GM10248 (cell line): ENCODE measurements around the gene PIEZO2.
A peak's percentile ranks its signal among the peaks of the same experiment; 100 is the strongest.

Experiments
- CTCF ChIA-PET: fragments of 300-600 bp; sonication (Branson Sonifier 250); formaldehyde crosslinking; extraction: SDS; loops from one replicate; lab custom pipeline; 2021; ENCODE audit warnings: antibody characterized with exemption; lab: Yijun Ruan, JAX
- POLR2A ChIA-PET: fragments of 350-650 bp; sonication (Branson Sonifier 250); formaldehyde crosslinking; extraction: SDS; loops from one replicate; lab custom pipeline; 2020; ENCODE audit warnings: antibody characterized with exemption; lab: Yijun Ruan, JAX
- DNase-seq: peaks from one replicate; pipeline ENCODE4 v3.0.0; 2012; ENCODE audit errors: extremely low spot score
- CTCF ChIP-seq: IDR thresholded peaks from 2 replicates; pipeline ENCODE4 v1.5.1; 2012; ENCODE audit warnings: mild to moderate bottlenecking, low read depth; ENCODE audit errors: extremely low read depth, missing control alignments, control extremely low read depth

The PIEZO2 gene

GRCh38 chr18:10841203-10841602 lies 308.2 kb downstream of the PIEZO2 start:
- no peak for DNase-seq
- ChIA-PET POLR2A (no interaction called here), CTCF (interaction anchor here (0.9 to 2.5 kb wide), 12 partner anchors 9 to 712 kb away, joined by 3 to 11 read pairs (median 5); no protein-coding TSS in a partner anchor)
- TF ChIP-seq CTCF = no peak

- TF ChIP-seq CTCF = no peak
- no peak for DNase-seq
- ChIA-PET CTCF (interaction anchor here (1.0 to 2.5 kb wide), 10 partner anchors 9 to 314 kb away, joined by 3 to 11 read pairs (median 6); no protein-coding TSS in a partner anchor), POLR2A (no interaction called here)
These were observed 308.6 kb downstream of the PIEZO2 start for GRCh38 chr18:10840743-10841142.

GRCh38 chr18:10839421-10839820 lies 309.9 kb downstream of the PIEZO2 start:
- CTCF ChIA-PET = interaction anchor here (0.7 to 2.5 kb wide), 12 partner anchors 11 to 471 kb away, joined by 3 to 23 read pairs (median 4); no protein-coding TSS in a partner anchor
- TF ChIP-seq CTCF = no peak
- DNase-seq = no peak
- POLR2A ChIA-PET = no interaction called here

GRCh38 chr18:10838553-10838952 lies 310.8 kb downstream of the PIEZO2 start:
- TF ChIP-seq CTCF = no peak
- peak; percentile 30 for DNase-seq
- ChIA-PET POLR2A (no interaction called here), CTCF (interaction anchor here (0.9 to 2.3 kb wide), 7 partner anchors 12 to 325 kb away, joined by 3 to 23 read pairs (median 4); no protein-coding TSS in a partner anchor)

- CTCF ChIA-PET = interaction anchor here (1.1 to 1.9 kb wide), 2 partner anchors 14 to 20 kb away, joined by 3 to 5 read pairs; no protein-coding TSS in a partner anchor
- no peak for TF ChIP-seq CTCF
- POLR2A ChIA-PET = no interaction called here
- DNase-seq = no peak
These were observed 315.1 kb downstream of the PIEZO2 start for GRCh38 chr18:10834128-10834815.

- DNase-seq = no peak
- no peak for TF ChIP-seq CTCF
- ChIA-PET POLR2A (no interaction called here), CTCF (interaction anchor here (1.1 to 1.9 kb wide), 2 partner anchors 14 to 18 kb away, joined by 3 to 5 read pairs; no protein-coding TSS in a partner anchor)
These were observed 315.7 kb downstream of the PIEZO2 start for GRCh38 chr18:10833656-10834055.
